NCI-H748 (cell line): ENCODE results near the gene CPZ.

ENCODE experiments used
- DNase-seq: peaks from one replicate; lab custom pipeline; 2025; ENCODE audit not compliant: unreplicated experiment; lab: John Stamatoyannopoulos, UW

CPZ gene

GRCh38 chr4:8593264-8594096 is 915 bp downstream of the CPZ start:
- no peak for DNase-seq

- DNase-seq: peak; percentile 48
Measured at GRCh38 chr4:8594097-8595038, 1.8 kb downstream of the CPZ start.

- no peak for DNase-seq
Measured at GRCh38 chr4:8595237-8596087, 2.9 kb downstream of the CPZ start.

- no peak for DNase-seq
Measured at GRCh38 chr4:8596891-8597290, 4.3 kb downstream of the CPZ start.

- DNase-seq: no peak
Measured at GRCh38 chr4:8597319-8597718, 4.8 kb downstream of the CPZ start.

GRCh38 chr4:8597791-8598190 is 5.2 kb downstream of the CPZ start:
- no peak for DNase-seq

GRCh38 chr4:8598391-8599090 is 6.0 kb downstream of the CPZ start:
- no peak for DNase-seq

GRCh38 chr4:8599091-8599460 is 6.5 kb downstream of the CPZ start:
- no peak for DNase-seq

- no peak for DNase-seq
Measured at GRCh38 chr4:8599657-8600056, 7.1 kb downstream of the CPZ start.

- DNase-seq: no peak
Measured at GRCh38 chr4:8600266-8600665, 7.7 kb downstream of the CPZ start.

- no peak for DNase-seq
Measured at GRCh38 chr4:8600686-8601085, 8.1 kb downstream of the CPZ start.

GRCh38 chr4:8601086-8601485 is 8.5 kb downstream of the CPZ start:
- DNase-seq: no peak

- no peak for DNase-seq
Measured at GRCh38 chr4:8601556-8601955, 9.0 kb downstream of the CPZ start.

GRCh38 chr4:8602686-8603430 is 10.3 kb downstream of the CPZ start:
- DNase-seq: no peak

- DNase-seq: no peak
Measured at GRCh38 chr4:8603931-8604330, 11.4 kb downstream of the CPZ start.

- no peak for DNase-seq
Measured at GRCh38 chr4:8605289-8605688, 12.7 kb downstream of the CPZ start.

GRCh38 chr4:8606476-8606875 is 13.9 kb downstream of the CPZ start:
- DNase-seq: no peak

- DNase-seq: no peak
Measured at GRCh38 chr4:8606966-8607365, 14.4 kb downstream of the CPZ start.

GRCh38 chr4:8607603-8608481 is 15.3 kb downstream of the CPZ start:
- DNase-seq: peak; percentile 19
